Lower lobe of right lung (tissue), 2 donors: Measurements from ENCODE around the gene SCN1A. TPM values are rescaled to one million over a fixed set of nuclear protein-coding genes. Genes with fewer than 3 reads are reported as not detected.

ENCODE experiments used
- ATAC-seq, 2 donors: fragments of 200-7000 bp; cut with Tn5 transposase; one replicate each; pipeline ENCODE4 v1.9.1; 2020 to 2022; ENCODE audit warnings: mild to moderate bottlenecking in 2 of 2, moderate library complexity in 2 of 2
- DNase-seq: peaks from one replicate; pipeline ENCODE4 v3.0.0-alpha.2; 2020
- H3K27ac ChIP-seq: fragments of 200-600 bp; one replicate; pipeline ENCODE4 v1.8.0; 2022
- H3K27me3 ChIP-seq: fragments of 200-600 bp; one replicate; pipeline ENCODE4 v1.8.0; 2022; ENCODE audit warnings: low read depth
- H3K36me3 ChIP-seq: fragments of 200-600 bp; one replicate; pipeline ENCODE4 v1.8.0; 2022; ENCODE audit warnings: mild to moderate bottlenecking
- H3K4me1 ChIP-seq: fragments of 200-600 bp; one replicate; pipeline ENCODE4 v1.8.0; 2022
- H3K4me3 ChIP-seq: fragments of 200-600 bp; one replicate; pipeline ENCODE4 v1.8.0; 2022; ENCODE audit warnings: mild to moderate bottlenecking
- H3K9me3 ChIP-seq: fragments of 200-600 bp; one replicate; pipeline ENCODE4 v1.8.0; 2022
- intact Hi-C: fragments of 100-400 bp; cut with DNase I; formaldehyde crosslinking; loops from one replicate; pipeline ENCODE4 v1.11.0; 2022
- total RNA-seq: library from RNA; stranded (reverse); fragmentation: NEBNext Ultra II Directional; extraction: Animal tissue kit (Norgen Biotek cat#: 25700); gene quantifications from one replicate; pipeline ENCODE4 v1.2.1, GENCODE V29; 2021
- TF ChIP-seq, protein P1 (sequence below): fragments of 200-600 bp; IDR thresholded peaks from one replicate; pipeline ENCODE4 v1.8.0; 2022; ENCODE audit warnings: antibody characterized with exemption, mild to moderate bottlenecking
- donor health status: DM: no; HTN: yes; CAD: no; lungs with severe emphysema.

Gene SCN1A
- total RNA-seq, 1 donor from 2014 or later = 19.1 TPM

- Histone ChIP-seq H3K27ac (no peak overlapping the region), H3K9me3 (no peaks in the 10 kb centered on the region), H3K36me3 (no peaks in the 10 kb centered on the region), H3K27me3 (no peaks in the 10 kb centered on the region), H3K4me3 (no peak overlapping the region), H3K4me1 (no peaks in the 10 kb centered on the region)
- DNase-seq (no peak), ATAC-seq (no peak)
- intact Hi-C loops = no loop called here
- TF ChIP-seq, protein P1, sequence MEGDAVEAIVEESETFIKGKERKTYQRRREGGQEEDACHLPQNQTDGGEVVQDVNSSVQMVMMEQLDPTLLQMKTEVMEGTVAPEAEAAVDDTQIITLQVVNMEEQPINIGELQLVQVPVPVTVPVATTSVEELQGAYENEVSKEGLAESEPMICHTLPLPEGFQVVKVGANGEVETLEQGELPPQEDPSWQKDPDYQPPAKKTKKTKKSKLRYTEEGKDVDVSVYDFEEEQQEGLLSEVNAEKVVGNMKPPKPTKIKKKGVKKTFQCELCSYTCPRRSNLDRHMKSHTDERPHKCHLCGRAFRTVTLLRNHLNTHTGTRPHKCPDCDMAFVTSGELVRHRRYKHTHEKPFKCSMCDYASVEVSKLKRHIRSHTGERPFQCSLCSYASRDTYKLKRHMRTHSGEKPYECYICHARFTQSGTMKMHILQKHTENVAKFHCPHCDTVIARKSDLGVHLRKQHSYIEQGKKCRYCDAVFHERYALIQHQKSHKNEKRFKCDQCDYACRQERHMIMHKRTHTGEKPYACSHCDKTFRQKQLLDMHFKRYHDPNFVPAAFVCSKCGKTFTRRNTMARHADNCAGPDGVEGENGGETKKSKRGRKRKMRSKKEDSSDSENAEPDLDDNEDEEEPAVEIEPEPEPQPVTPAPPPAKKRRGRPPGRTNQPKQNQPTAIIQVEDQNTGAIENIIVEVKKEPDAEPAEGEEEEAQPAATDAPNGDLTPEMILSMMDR = no peak
Observed at GRCh38 chr2:166025313-166025712, 102.5 kb downstream of the SCN1A start.

- Histone ChIP-seq H3K27ac (no peak overlapping the region), H3K4me3 (no peak overlapping the region), H3K36me3 (no peaks in the 10 kb centered on the region), H3K27me3 (no peaks in the 10 kb centered on the region), H3K4me1 (no peaks in the 10 kb centered on the region), H3K9me3 (no peaks in the 10 kb centered on the region)
- no peak for DNase-seq
- intact Hi-C loops = no loop called here
- TF ChIP-seq, protein P1 = no peak
- ATAC-seq = no peak
Observed at GRCh38 chr2:166017208-166017607, 110.6 kb downstream of the SCN1A start.

GRCh38 chr2:166013878-166014277 lies 113.9 kb downstream of the SCN1A start:
- Histone ChIP-seq H3K4me1 (no peaks in the 10 kb centered on the region), H3K27ac (no peak overlapping the region), H3K27me3 (no peaks in the 10 kb centered on the region), H3K9me3 (no peaks in the 10 kb centered on the region), H3K4me3 (no peak overlapping the region), H3K36me3 (no peaks in the 10 kb centered on the region)
- TF ChIP-seq, protein P1 = no peak
- DNase-seq = no peak
- no peak for ATAC-seq
- intact Hi-C loops = no loop called here

DNA sequence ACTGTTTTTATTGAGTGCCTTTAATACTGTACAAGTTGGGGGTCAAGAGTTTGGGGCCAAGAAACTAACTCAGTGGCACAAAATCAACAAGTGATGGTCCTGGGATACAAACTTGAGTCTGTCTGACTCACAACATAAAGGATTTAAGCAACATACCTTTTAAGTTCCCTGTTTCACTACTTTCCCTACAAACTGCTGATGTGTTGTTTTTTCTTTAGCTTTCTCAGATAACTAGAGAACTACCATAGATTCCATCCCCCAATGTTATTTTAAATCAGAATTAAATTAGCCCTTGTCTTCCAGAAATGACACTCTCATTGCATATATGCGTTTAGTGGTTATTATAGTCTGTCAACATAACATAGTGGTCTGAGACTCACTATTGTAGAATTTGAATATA lies 116.2 kb downstream of the SCN1A start:
- TF ChIP-seq, protein P1 = no peak
- intact Hi-C loops = no loop called here
- no peak for DNase-seq

DNA sequence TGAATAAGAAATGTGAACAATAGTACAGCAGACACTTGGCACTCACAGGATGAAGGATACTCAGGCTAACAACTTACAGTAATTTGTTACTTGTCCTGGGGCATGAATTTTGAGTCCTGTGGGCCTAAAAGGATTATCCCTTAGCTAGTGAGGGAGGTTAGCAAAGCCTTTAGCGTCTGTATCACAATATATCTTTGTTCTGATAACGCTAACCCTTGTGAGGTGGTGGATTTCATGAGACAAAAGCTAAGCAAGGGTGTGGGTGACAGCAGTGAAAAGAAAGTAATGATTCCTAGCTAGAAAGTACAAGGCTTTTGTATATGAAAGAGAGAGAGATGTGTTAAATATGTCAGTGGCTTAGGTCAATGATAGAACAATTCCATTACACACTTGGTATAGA lies 127.4 kb downstream of the SCN1A start:
- H3K36me3 ChIP-seq = no peaks in the 10 kb centered on the region
- no peak overlapping the region for H3K4me3 ChIP-seq
- no peaks in the 10 kb centered on the region for H3K27me3 ChIP-seq
- TF ChIP-seq, protein P1 = no peak
- no peaks in the 10 kb centered on the region for H3K4me1 ChIP-seq
- DNase-seq (no peak), ATAC-seq (no peak)
- intact Hi-C loops = no loop called here
- no peak overlapping the region for H3K27ac ChIP-seq
- H3K9me3 ChIP-seq = no peaks in the 10 kb centered on the region

More for the DNA sequence above, 116.2 kb downstream of the SCN1A start:
- H3K36me3 ChIP-seq = no peaks in the 10 kb centered on the region
- no peak overlapping the region for H3K4me3 ChIP-seq
- no peaks in the 10 kb centered on the region for H3K9me3 ChIP-seq
- no peaks in the 10 kb centered on the region for H3K27me3 ChIP-seq
- no peak overlapping the region for H3K27ac ChIP-seq
- no peak for ATAC-seq
- H3K4me1 ChIP-seq = no peaks in the 10 kb centered on the region

DNA sequence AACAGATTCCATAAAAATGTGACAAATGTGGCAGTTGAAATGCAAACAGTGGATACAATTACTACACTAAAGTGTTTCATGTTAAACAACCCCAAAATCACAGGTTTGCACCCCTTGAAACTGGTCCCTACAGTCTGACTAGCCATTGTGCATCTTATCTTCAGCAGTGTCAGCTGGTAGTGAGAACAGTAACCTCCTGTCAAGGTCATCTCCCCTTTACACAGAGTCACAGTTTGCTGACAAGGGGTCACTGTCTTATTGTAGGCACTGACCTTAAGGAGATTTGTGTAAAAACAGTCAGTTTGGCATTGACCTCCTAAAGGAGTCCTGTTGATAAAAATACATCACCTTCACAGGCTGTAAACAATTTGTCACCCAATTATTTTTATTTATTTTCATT lies 137.0 kb downstream of the SCN1A start:
- Histone ChIP-seq H3K9me3 (no peaks in the 10 kb centered on the region), H3K4me3 (no peak overlapping the region), H3K36me3 (no peaks in the 10 kb centered on the region), H3K4me1 (no peaks in the 10 kb centered on the region), H3K27me3 (no peaks in the 10 kb centered on the region), H3K27ac (no peak overlapping the region)
- no peak for DNase-seq
- ATAC-seq = no peak
- TF ChIP-seq, protein P1 = no peak
- intact Hi-C loops = no loop called here
